Measurements from ENCODE around the gene JMJD1C.
"Not testable (repeated sequence)": the region's sequence is repeated elsewhere in the genome, so short reads cannot be mapped to it uniquely, and the experiment has no call there.

The JMJD1C gene

DNA sequence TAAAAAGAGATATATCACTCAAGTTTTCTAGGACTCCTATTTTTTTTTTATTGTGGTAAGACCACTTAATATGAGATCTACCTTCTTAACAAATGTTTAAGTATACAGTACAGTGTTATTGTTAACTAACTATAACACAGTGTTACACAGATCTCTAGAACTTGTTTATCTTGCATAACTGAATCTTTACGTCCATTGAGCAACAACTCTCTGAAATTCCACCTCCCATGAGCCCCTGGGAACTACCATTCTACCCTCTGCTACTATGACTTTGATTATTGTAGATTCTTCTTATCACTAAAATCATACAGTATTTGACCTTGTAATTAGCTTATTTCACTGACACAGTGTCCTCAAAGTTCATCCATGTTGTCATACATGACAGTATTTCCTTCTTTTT is 32.9 kb upstream of the JMJD1C start:
- Histone ChIP-seq H3K9ac (ENCODE audit: low read length in 2 of 2) (no peak overlapping the region), H3K4me3 (ENCODE audit: low read length in 2 of 2) (no peak overlapping the region), H3K4me1 (ENCODE audit: control insufficient read depth, insufficient read depth, low read length) (no peaks in the 10 kb centered on the region), H3K27ac (ENCODE audit: low read length) (no peak overlapping the region), H3K9me3 (ENCODE audit: control insufficient read depth in 2 of 2, low read length in 2 of 2) (no peaks in the 10 kb centered on the region), H3K36me3 (ENCODE audit: control insufficient read depth in 2 of 2, insufficient read depth in 2 of 2, low read length in 2 of 2) (no peaks in the 10 kb centered on the region), H3K27me3 (ENCODE audit: control insufficient read depth in 1 of 2, insufficient read depth in 2 of 2, low read length in 2 of 2) (no peaks in the 10 kb centered on the region)

DNA sequence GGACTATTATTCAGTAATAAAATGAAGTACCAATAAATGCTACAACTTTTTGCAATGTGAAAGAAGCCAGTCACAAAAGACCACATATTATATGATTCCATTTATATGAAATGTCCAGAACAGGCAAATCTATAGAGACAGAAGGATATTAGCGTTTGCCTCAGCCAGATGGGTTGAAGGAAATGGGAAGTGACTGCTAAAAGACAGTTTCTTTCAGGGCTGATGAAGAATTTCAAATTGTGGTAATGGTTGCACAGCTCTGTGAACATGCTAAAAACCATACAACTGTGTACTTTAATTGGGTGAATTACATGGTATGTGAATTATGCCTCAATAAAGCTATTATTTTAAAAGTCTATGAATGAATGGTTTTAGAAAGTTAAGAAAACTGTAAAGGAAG is 31.5 kb upstream of the JMJD1C start:
- H3K4me1 ChIP-seq (ENCODE audit: control insufficient read depth, insufficient read depth, low read length) = no peaks in the 10 kb centered on the region
- H3K9me3 ChIP-seq (ENCODE audit: control insufficient read depth in 2 of 2, low read length in 2 of 2) = no peaks in the 10 kb centered on the region
- no peaks in the 10 kb centered on the region for H3K36me3 ChIP-seq (ENCODE audit: control insufficient read depth in 2 of 2, insufficient read depth in 2 of 2, low read length in 2 of 2)
- H3K27ac ChIP-seq (ENCODE audit: low read length) = no peak overlapping the region
- H3K9ac ChIP-seq (ENCODE audit: low read length in 2 of 2) = no peak overlapping the region
- H3K4me3 ChIP-seq (ENCODE audit: low read length in 2 of 2) = no peak overlapping the region
- no peaks in the 10 kb centered on the region for H3K27me3 ChIP-seq (ENCODE audit: control insufficient read depth in 1 of 2, insufficient read depth in 2 of 2, low read length in 2 of 2)

DNA sequence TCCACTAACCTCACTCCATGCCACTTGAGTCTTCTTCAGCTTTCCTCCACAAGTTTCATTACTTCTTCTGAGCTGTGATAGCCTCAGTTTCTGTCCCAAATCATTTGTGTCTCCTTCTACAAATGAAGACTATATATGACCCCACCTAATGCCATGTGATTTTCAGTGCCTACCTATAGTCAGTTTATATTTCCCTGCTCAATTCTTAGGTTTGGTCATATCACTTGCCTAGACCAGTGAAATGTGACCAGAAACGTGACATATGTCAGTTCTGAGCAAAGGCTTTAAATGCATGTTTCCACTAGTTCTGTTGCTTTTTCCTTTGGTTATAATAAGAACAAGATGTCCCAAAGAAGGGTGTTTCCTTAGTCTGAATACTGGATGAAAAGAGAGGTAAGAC is 30.8 kb upstream of the JMJD1C start:
- H3K4me1 ChIP-seq (ENCODE audit: control insufficient read depth, insufficient read depth, low read length) = peaks cover 4% of the 10 kb centered on the region
- no peak overlapping the region for H3K9ac ChIP-seq (ENCODE audit: low read length in 2 of 2)
- H3K36me3 ChIP-seq (ENCODE audit: control insufficient read depth in 2 of 2, insufficient read depth in 2 of 2, low read length in 2 of 2) = no peaks in the 10 kb centered on the region
- H3K4me3 ChIP-seq (ENCODE audit: low read length in 2 of 2) = no peak overlapping the region
- H3K27me3 ChIP-seq (ENCODE audit: control insufficient read depth in 1 of 2, insufficient read depth in 2 of 2, low read length in 2 of 2) = no peaks in the 10 kb centered on the region
- H3K9me3 ChIP-seq (ENCODE audit: control insufficient read depth in 2 of 2, low read length in 2 of 2) = no peaks in the 10 kb centered on the region
- no peak overlapping the region for H3K27ac ChIP-seq (ENCODE audit: low read length)

DNA sequence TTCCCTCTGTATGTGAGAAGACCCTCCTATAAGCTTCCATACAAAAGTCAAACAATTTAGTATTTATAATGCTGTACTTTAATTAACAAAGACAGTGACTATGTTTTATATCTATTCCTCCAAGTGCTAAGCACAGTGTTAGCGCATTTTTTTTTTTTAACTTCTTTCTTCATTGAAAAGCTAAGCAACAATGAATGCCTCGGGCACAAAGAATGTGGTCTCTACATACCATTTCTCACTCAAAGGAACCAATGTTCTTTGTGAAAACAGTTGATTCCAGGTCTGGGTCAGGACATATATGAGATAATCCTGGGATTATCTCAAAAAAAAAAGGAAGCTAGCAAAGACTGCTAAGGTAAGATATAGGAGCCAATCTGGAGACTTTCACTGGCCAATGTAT is 29.2 kb upstream of the JMJD1C start:
- Histone ChIP-seq H3K36me3 (ENCODE audit: control insufficient read depth in 2 of 2, insufficient read depth in 2 of 2, low read length in 2 of 2) (no peaks in the 10 kb centered on the region), H3K27ac (ENCODE audit: low read length) (no peak overlapping the region), H3K4me1 (ENCODE audit: control insufficient read depth, insufficient read depth, low read length) (peaks cover 4% of the 10 kb centered on the region)

DNA sequence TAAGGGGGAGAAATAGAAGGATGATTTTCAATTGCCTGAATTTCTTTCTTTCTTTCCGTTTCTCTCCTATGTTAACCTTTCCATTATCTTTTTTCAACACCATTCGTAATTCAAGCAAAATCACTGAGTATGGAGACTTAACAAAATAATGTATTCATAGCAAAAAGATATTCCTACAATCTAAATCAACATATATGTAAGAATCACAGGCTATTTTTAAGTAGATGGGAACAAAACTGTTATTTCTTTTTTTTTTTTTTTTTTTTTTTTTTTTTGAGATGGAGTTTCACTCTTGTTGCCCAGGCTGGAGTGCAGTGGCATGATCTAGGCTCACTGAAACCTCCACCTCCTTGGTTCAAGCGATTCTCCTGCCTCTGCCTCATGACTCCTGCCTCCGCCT is 27.2 kb upstream of the JMJD1C start:
- H3K27me3 ChIP-seq (ENCODE audit: control insufficient read depth in 1 of 2, insufficient read depth in 2 of 2, low read length in 2 of 2) = no peaks in the 10 kb centered on the region
- H3K27ac ChIP-seq (ENCODE audit: low read length) = no peak overlapping the region

More for the DNA sequence above, 29.2 kb upstream of the JMJD1C start:
- no peak overlapping the region for H3K9ac ChIP-seq (ENCODE audit: low read length in 2 of 2)
- no peak overlapping the region for H3K4me3 ChIP-seq (ENCODE audit: low read length in 2 of 2)
- no peaks in the 10 kb centered on the region for H3K9me3 ChIP-seq (ENCODE audit: control insufficient read depth in 2 of 2, low read length in 2 of 2)
- no peaks in the 10 kb centered on the region for H3K27me3 ChIP-seq (ENCODE audit: control insufficient read depth in 1 of 2, insufficient read depth in 2 of 2, low read length in 2 of 2)

DNA sequence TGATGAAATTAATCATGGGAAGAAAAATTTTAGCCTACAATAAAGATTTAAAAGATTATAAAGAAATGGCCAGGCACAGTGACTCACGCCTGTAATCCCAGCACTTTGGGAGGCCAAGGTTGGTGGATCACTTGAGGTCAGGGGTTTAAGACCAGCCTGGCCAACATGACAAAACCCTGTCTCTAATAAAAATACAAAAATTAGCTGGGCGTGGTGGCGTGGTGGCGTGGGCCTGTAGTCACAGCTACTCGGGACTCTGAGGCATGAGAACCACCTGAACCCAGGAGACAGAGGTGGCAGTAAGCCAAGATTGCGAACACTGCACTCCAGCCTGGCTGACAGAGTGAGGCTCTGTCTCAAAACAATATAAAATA is 26.5 kb upstream of the JMJD1C start:
- H3K27me3 ChIP-seq (ENCODE audit: control insufficient read depth in 1 of 2, insufficient read depth in 2 of 2, low read length in 2 of 2); H3K4me3 ChIP-seq (ENCODE audit: low read length in 2 of 2); H3K9me3 ChIP-seq (ENCODE audit: control insufficient read depth in 2 of 2, low read length in 2 of 2); H3K4me1 ChIP-seq (ENCODE audit: control insufficient read depth, insufficient read depth, low read length); H3K27ac ChIP-seq (ENCODE audit: low read length); H3K36me3 ChIP-seq (ENCODE audit: control insufficient read depth in 2 of 2, insufficient read depth in 2 of 2, low read length in 2 of 2); H3K9ac ChIP-seq (ENCODE audit: low read length in 2 of 2): not testable (repeated sequence)

More for the DNA sequence above, 27.2 kb upstream of the JMJD1C start:
- Histone ChIP-seq H3K9me3 (ENCODE audit: control insufficient read depth in 2 of 2, low read length in 2 of 2) (no peaks in the 10 kb centered on the region), H3K4me1 (ENCODE audit: control insufficient read depth, insufficient read depth, low read length) (peaks cover 4% of the 10 kb centered on the region), H3K36me3 (ENCODE audit: control insufficient read depth in 2 of 2, insufficient read depth in 2 of 2, low read length in 2 of 2) (no peaks in the 10 kb centered on the region), H3K9ac (ENCODE audit: low read length in 2 of 2) (no peak overlapping the region), H3K4me3 (ENCODE audit: low read length in 2 of 2) (no peak overlapping the region)

DNA sequence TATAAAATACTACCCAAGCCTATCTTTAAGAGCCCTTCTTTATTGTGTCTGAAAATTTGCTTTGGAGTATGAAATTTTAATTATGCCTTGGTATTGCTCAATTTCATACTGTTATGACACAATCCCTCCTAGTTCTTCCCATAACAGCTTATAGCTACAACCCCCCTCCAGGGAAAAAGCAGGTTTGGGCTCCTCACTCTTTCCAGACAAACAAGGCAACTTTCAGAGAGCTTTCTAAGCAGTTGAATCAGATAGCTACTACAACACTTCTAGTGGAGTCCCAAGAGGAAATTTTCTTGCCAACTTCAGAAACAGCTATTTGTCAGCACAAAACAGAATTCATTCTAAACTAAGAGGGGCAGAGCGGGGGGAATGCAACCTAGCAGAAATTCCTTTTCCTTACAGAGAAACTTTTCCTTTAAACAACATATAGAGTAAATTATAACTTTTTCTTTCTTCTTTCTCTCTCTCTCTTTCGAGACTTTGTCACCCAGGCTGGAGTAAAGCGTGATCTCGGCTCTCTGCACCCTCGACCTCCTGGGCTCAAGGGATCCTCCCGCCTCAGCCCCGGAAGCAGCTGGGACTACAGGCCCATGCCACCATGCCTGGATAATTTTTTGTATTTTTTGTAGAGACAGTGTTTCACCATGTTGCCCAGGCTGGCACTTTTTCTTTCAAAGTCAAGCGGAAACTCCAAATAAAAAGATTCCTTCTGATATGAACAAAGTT is 26.0 kb upstream of the JMJD1C start:
- no peaks in the 10 kb centered on the region for H3K9me3 ChIP-seq (ENCODE audit: control insufficient read depth in 2 of 2, low read length in 2 of 2)
- no peak overlapping the region for H3K4me3 ChIP-seq (ENCODE audit: low read length in 2 of 2)
- H3K36me3 ChIP-seq (ENCODE audit: control insufficient read depth in 2 of 2, insufficient read depth in 2 of 2, low read length in 2 of 2) = no peaks in the 10 kb centered on the region
- no peaks in the 10 kb centered on the region for H3K27me3 ChIP-seq (ENCODE audit: control insufficient read depth in 1 of 2, insufficient read depth in 2 of 2, low read length in 2 of 2)
- H3K4me1 ChIP-seq (ENCODE audit: control insufficient read depth, insufficient read depth, low read length) = peaks cover 9% of the 10 kb centered on the region
- H3K27ac ChIP-seq (ENCODE audit: low read length) = no peak overlapping the region
- H3K9ac ChIP-seq (ENCODE audit: low read length in 2 of 2) = no peak overlapping the region

DNA sequence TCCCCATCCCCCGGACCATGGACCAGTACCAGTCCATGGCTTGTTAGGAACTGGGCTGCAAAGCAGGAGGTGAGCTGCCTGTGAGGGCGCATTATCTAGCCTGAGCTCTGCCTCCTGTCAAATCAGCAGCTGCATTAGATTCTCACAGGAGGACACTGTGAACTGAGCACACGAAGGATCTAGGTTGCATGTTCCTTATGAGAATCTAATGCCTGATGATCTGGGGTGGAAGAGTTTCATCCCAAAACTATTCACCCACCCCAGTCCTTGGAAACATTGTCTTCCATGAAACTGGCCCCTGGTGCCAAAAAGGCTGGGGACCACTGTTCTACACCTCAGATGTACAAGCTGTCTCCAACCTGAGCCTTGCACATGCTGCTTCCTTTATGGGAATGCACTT is 24.1 kb upstream of the JMJD1C start:
- Histone ChIP-seq H3K4me3 (ENCODE audit: low read length in 2 of 2) (no peak overlapping the region), H3K9ac (ENCODE audit: low read length in 2 of 2) (no peak overlapping the region), H3K9me3 (ENCODE audit: control insufficient read depth in 2 of 2, low read length in 2 of 2) (no peaks in the 10 kb centered on the region), H3K27ac (ENCODE audit: low read length) (no peak overlapping the region), H3K27me3 (ENCODE audit: control insufficient read depth in 1 of 2, insufficient read depth in 2 of 2, low read length in 2 of 2) (no peaks in the 10 kb centered on the region), H3K36me3 (ENCODE audit: control insufficient read depth in 2 of 2, insufficient read depth in 2 of 2, low read length in 2 of 2) (no peaks in the 10 kb centered on the region), H3K4me1 (ENCODE audit: control insufficient read depth, insufficient read depth, low read length) (peaks cover 13% of the 10 kb centered on the region)

DNA sequence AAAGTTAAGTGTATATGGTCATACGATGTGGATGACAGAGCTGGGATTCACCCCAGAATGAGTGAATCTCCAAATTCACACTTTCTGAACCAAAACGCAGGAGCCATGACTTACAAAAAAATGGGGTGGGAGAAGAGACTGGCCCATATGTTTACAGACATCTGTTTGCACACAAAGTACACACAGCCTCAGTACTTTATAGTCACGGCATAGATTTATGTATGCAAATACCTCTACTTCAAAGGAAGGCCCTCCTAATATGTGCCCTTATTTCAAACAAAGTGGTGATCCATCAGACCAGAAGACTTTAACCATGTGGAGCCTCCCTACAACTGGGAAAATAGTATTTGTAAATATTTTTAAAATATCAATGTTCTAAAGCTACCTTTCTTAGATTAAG is 22.2 kb upstream of the JMJD1C start:
- no peak overlapping the region for H3K9ac ChIP-seq (ENCODE audit: low read length in 2 of 2)
- H3K4me3 ChIP-seq (ENCODE audit: low read length in 2 of 2) = no peak overlapping the region
- no peaks in the 10 kb centered on the region for H3K9me3 ChIP-seq (ENCODE audit: control insufficient read depth in 2 of 2, low read length in 2 of 2)
- H3K27me3 ChIP-seq (ENCODE audit: control insufficient read depth in 1 of 2, insufficient read depth in 2 of 2, low read length in 2 of 2) = no peaks in the 10 kb centered on the region
- H3K27ac ChIP-seq (ENCODE audit: low read length) = no peak overlapping the region
- no peaks in the 10 kb centered on the region for H3K36me3 ChIP-seq (ENCODE audit: control insufficient read depth in 2 of 2, insufficient read depth in 2 of 2, low read length in 2 of 2)
- peaks cover 13% of the 10 kb centered on the region for H3K4me1 ChIP-seq (ENCODE audit: control insufficient read depth, insufficient read depth, low read length)

DNA sequence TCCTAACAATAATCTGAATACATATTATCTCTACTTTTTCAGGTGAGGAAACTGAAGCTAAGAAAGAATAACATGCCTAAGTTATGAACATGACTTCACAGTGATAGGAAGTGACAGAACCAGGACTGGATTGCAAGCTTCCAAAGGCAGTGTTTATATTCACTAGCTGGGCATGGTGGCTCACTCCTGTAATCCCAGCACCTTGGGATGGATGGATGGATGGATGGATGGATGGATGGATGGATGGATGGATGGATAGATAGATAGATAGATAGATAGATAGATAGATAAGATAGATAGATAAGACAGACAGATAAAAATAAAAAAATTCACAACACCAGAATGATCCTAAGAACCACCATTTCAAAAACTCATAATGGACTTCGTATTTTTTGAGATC is 18.2 kb upstream of the JMJD1C start:
- H3K27me3 ChIP-seq (ENCODE audit: control insufficient read depth in 1 of 2, insufficient read depth in 2 of 2, low read length in 2 of 2) = no peaks in the 10 kb centered on the region
- H3K9me3 ChIP-seq (ENCODE audit: control insufficient read depth in 2 of 2, low read length in 2 of 2) = no peaks in the 10 kb centered on the region
- no peak overlapping the region for H3K9ac ChIP-seq (ENCODE audit: low read length in 2 of 2)
- no peaks in the 10 kb centered on the region for H3K36me3 ChIP-seq (ENCODE audit: control insufficient read depth in 2 of 2, insufficient read depth in 2 of 2, low read length in 2 of 2)
- H3K4me3 ChIP-seq (ENCODE audit: low read length in 2 of 2) = no peak overlapping the region
- no peak overlapping the region for H3K27ac ChIP-seq (ENCODE audit: low read length)
- H3K4me1 ChIP-seq (ENCODE audit: control insufficient read depth, insufficient read depth, low read length) = peaks cover 8% of the 10 kb centered on the region

DNA sequence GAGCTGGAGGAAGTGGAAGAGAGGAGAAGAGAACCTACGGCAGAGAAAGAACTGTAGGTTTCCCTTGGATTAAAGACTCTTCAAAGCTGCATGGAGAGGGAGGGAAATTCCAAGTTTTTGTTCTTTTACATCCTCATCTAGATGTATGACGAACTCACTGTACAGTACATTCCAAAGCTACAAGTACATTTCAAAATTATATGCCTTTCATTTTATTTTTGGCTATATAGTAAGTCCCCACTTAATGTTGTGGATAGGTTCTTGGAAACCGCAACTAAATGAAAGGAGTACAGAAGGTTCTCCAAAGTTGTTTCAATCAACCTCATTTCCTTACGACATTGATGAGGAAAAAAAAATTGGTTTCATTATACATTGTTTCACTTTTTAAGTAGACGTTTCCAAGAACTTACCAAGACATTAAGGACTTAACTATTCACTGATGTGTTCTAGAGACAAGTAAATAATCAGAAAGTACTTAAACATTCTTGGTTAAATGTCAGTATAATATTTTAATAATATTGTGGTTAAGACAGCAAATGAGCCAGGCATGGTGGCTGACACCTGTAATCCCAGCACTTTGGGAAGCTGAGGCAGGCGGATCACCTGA is 16.1 kb upstream of the JMJD1C start:
- Histone ChIP-seq H3K27ac (ENCODE audit: low read length) (no peak overlapping the region), H3K36me3 (ENCODE audit: control insufficient read depth in 2 of 2, insufficient read depth in 2 of 2, low read length in 2 of 2) (no peaks in the 10 kb centered on the region), H3K9ac (ENCODE audit: low read length in 2 of 2) (no peak overlapping the region), H3K9me3 (ENCODE audit: control insufficient read depth in 2 of 2, low read length in 2 of 2) (no peaks in the 10 kb centered on the region), H3K4me1 (ENCODE audit: control insufficient read depth, insufficient read depth, low read length) (peaks cover 4% of the 10 kb centered on the region), H3K4me3 (ENCODE audit: low read length in 2 of 2) (no peak overlapping the region), H3K27me3 (ENCODE audit: control insufficient read depth in 1 of 2, insufficient read depth in 2 of 2, low read length in 2 of 2) (no peaks in the 10 kb centered on the region)

Measured in stomach smooth muscle (tissue), 2 donors.